ENCODE data around the gene RCAN2. TPM values are rescaled to one million over a fixed set of nuclear protein-coding genes. Genes with fewer than 3 reads are reported as not detected.
"Not testable (repeated sequence)": the region's sequence is repeated elsewhere in the genome, so short reads cannot be mapped to it uniquely, and the experiment has no call there.

RCAN2 gene
- total and polyA plus RNA-seq, 9 of the 15 experiments (the other 6 are each of a cell fraction or from before 2014, with no cell fraction given): 0.04 TPM; not detected in 8

DNA sequence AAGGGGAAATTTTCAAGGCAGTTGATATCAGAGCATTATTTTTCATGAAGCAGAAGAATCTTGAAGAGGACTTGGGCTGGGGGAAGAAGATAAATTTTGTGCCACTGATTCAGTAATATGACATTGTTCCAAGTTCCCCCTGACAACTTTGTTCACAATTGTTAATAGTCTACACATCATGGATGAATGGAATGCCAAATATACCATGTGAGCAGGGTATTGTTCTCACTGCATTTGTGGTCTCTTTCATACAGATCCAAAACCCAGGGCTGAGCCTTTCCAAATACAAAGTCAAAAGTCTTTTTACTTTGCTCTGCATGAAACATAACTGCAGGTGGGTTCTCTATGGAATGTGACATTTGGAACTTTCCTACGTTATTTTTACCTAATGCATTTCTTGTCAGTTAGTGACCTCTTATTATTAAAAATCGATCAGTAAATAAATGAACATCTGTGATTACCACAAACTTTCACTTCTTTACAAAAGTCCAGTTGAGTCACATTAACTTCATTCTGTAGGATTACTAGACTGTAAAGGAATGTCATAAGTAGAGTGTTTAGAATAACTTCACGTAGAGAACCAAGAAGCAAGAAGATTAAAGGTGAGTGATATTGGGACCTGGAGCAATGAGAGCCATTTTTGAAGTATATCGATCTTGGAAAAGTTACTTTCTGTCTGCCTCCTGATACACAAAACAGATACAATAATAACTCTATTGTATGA lies 100.9 kb downstream of the RCAN2 start:
- no peak overlapping the region for H3K9ac ChIP-seq (ENCODE audit: insufficient read depth in 1 of 2, low read depth in 2 of 2, low read length in 2 of 2)
- no peak for FAIRE-seq
- no peaks in the 10 kb centered on the region for H3K79me2 ChIP-seq (ENCODE audit: control insufficient read depth, insufficient read depth, low read length)
- ATAC-seq: no peak
- ChIA-PET CTCF (ENCODE audit: low intra/inter-chr PET ratio) (no interaction called here), POLR2A (interaction anchor here (0.9 kb wide), 1 partner anchor 12 kb away, joined by 3 read pairs; no protein-coding TSS in a partner anchor)
- H3K36me3 ChIP-seq (ENCODE audit: control insufficient read depth, insufficient read depth, low read length): no peaks in the 10 kb centered on the region
- no peaks in the 10 kb centered on the region for H4K20me1 ChIP-seq (replicated peaks; ENCODE audit: control insufficient read depth, insufficient read depth, low read length)
- no peak for DNase-seq (ENCODE audit: extremely low read depth in 1 of 4, low spot score in 3 of 4)
- no peaks in the 10 kb centered on the region for H3K27me3 ChIP-seq (ENCODE audit: control insufficient read depth in 2 of 2, insufficient read depth in 2 of 2, low read length in 2 of 2)
- TF ChIP-seq NR2C1 (IDR thresholded peaks at IDR 0.05): no peak
- TF ChIP-seq NR2C1 (tag; IDR thresholded peaks at IDR 0.05): no peak
- TF ChIP-seq HCFC1 (IDR thresholded peaks at IDR 0.05; ENCODE audit: low read depth, low read length): no peak
- no peak for TF ChIP-seq NCOA4 (IDR thresholded peaks at IDR 0.05; ENCODE audit: partially characterized antibody)
- TF ChIP-seq, protein P1, sequence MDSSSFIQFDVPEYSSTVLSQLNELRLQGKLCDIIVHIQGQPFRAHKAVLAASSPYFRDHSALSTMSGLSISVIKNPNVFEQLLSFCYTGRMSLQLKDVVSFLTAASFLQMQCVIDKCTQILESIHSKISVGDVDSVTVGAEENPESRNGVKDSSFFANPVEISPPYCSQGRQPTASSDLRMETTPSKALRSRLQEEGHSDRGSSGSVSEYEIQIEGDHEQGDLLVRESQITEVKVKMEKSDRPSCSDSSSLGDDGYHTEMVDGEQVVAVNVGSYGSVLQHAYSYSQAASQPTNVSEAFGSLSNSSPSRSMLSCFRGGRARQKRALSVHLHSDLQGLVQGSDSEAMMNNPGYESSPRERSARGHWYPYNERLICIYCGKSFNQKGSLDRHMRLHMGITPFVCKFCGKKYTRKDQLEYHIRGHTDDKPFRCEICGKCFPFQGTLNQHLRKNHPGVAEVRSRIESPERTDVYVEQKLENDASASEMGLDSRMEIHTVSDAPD (CRISPR knock-in tag; IDR thresholded peaks at IDR 0.05): no peak
- TF ChIP-seq ZKSCAN1 (IDR thresholded peaks at IDR 0.05; ENCODE audit: low read depth, low read length): no peak
- TF ChIP-seq ZNF77 (CRISPR knock-in tag; IDR thresholded peaks at IDR 0.05): no peak
- TF ChIP-seq THRB (CRISPR knock-in tag; conservative IDR thresholded peaks at IDR 0.05): no peak
- TF ChIP-seq ZNF316 (IDR thresholded peaks at IDR 0.05): no peak
- TF ChIP-seq ZNF232 (CRISPR knock-in tag; IDR thresholded peaks at IDR 0.05): no peak
- TF ChIP-seq ARID2 (IDR thresholded peaks at IDR 0.05): no peak
- no peak for TF ChIP-seq MYNN (IDR thresholded peaks at IDR 0.05)
- TF ChIP-seq MYNN (CRISPR knock-in tag; IDR thresholded peaks at IDR 0.05): no peak
- no peaks in the 10 kb centered on the region for H3K4me1 ChIP-seq (replicated peaks in 1 of 2; ENCODE audit: control insufficient read depth in 2 of 2, insufficient read depth in 2 of 2, low read length in 2 of 2)
- intact Hi-C loops (cut with micrococcal nuclease): no loop called here
- no peaks in the 10 kb centered on the region for H3K9me1 ChIP-seq (ENCODE audit: control insufficient read depth, insufficient read depth, low read length)
- WGBS (ENCODE audit: insufficient coverage, low coverage, missing lambda C conversion rate): 2% methylated on average over 4 of the region's 4 CpGs
- H3K4me2 ChIP-seq (ENCODE audit: insufficient read depth, low read length): no peak overlapping the region
- H3K27ac ChIP-seq (ENCODE audit: extremely low read depth, low read depth, low read length): no peak overlapping the region
- BruUV-seq (replicated peaks): no TSS peak
- H3K4me3 ChIP-seq: no peak overlapping the region
- H3K9me3 ChIP-seq (replicated peaks; ENCODE audit: control insufficient read depth, insufficient read depth, low read depth, low read length): no peaks in the 10 kb centered on the region
- in situ Hi-C loops (cut with MboI): no loop called here
- no peak overlapping the region for H2AFZ ChIP-seq (ENCODE audit: low read depth, low read length)

DNA sequence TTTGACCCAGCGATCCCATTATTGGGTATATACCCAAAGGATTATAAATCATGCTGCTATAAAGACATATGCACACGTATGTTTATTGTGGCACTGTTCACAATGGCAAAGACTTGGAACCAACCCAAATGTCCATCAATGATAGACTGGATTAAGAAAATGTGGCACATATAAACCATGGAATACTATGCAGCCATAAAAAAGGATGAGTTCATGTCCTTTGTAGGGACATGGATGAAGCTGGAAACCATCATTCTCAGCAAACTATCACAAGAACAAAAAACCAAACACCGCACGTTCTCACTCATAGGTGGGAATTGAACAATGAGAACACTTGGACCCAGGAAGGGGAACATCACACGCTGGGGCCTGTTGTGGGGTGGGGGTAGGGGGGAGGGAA lies 103.5 kb downstream of the RCAN2 start:
- WGBS (ENCODE audit: insufficient coverage, low coverage, missing lambda C conversion rate): 10% methylated on average over 3 of the region's 5 CpGs
- DNase-seq (ENCODE audit: extremely low read depth in 1 of 4, low spot score in 3 of 4); CTCF ChIA-PET (ENCODE audit: low intra/inter-chr PET ratio); H4K20me1 ChIP-seq (replicated peaks; ENCODE audit: control insufficient read depth, insufficient read depth, low read length); H3K79me2 ChIP-seq (ENCODE audit: control insufficient read depth, insufficient read depth, low read length); H3K9me3 ChIP-seq (replicated peaks; ENCODE audit: control insufficient read depth, insufficient read depth, low read depth, low read length); H3K4me1 ChIP-seq (replicated peaks in 1 of 2; ENCODE audit: control insufficient read depth in 2 of 2, insufficient read depth in 2 of 2, low read length in 2 of 2); in situ Hi-C loops (cut with MboI); H3K27me3 ChIP-seq (ENCODE audit: control insufficient read depth in 2 of 2, insufficient read depth in 2 of 2, low read length in 2 of 2); ATAC-seq; H2AFZ ChIP-seq (ENCODE audit: low read depth, low read length); H3K4me2 ChIP-seq (ENCODE audit: insufficient read depth, low read length); BruUV-seq (replicated peaks); intact Hi-C loops (cut with micrococcal nuclease); H3K27ac ChIP-seq (ENCODE audit: extremely low read depth, low read depth, low read length); FAIRE-seq; H3K9me1 ChIP-seq (ENCODE audit: control insufficient read depth, insufficient read depth, low read length); H3K4me3 ChIP-seq; H3K36me3 ChIP-seq (ENCODE audit: control insufficient read depth, insufficient read depth, low read length); H3K9ac ChIP-seq (ENCODE audit: insufficient read depth in 1 of 2, low read depth in 2 of 2, low read length in 2 of 2); POLR2A ChIA-PET: not testable (repeated sequence)

Measured in K562 (cell line).